Heart left ventricle (tissue), 13 donors: ENCODE results near the gene TAPT1.

Source experiments
- POLR2A ChIP-seq, 2 donors: fragments of 450-650 bp; IDR thresholded peaks; one replicate each; pipeline ENCODE4 v1.6.1; 2017; ENCODE audit warnings: antibody characterized with exemption in 2 of 2, mild to moderate bottlenecking in 2 of 2, moderate library complexity in 2 of 2
- TF ChIP-seq, protein P1 (sequence below), 12 donors: fragments of 200-600 bp; sonication (generic) in 4 of 12; IDR thresholded peaks; one replicate each; pipeline versions ENCODE4 v1.5.0 to v1.8.0; 2018 to 2022; ENCODE audit warnings: antibody characterized with exemption in 12 of 12, mild to moderate bottlenecking in 5 of 12
- donor health status: ischemic (EF 13 %, LVEDD 7.1; RV severe dilation, severe dysfunction).
- donor health status: DM: no; HTN: yes; CAD: no.
- donor health status: DM: no; HTN: no; CAD: no.
- donor health status: ischemic (EF 25% LVEDD 6.9; RV normal size, moderate dysfunction).
- donor health status: ischemic (EF 25% LVEDD 5.7; RV mildly dilated, moderate dysfunction).
- donor health status: ischemic (EF 35%, LVEDD 5.7; RV mildly dilated, moderate dysfunction).
- donor health status: nonischemic (EF 11% LVEDD 7.7; RV severe dilation, severe dysfunction).
- donor health status: DM: yes; HTN: yes; CAD: no.
- donor health status: PGD.
- donor health status: ischemic (EF 29% LVEDD 5.4; RV normal size, mild dysfunction).
- donor health status: nonischemic (EF 23%, LVEDD 6.1; RV moderate dilation, normal function).

GRCh38 chr4:16235209-16235608 lies 8.9 kb upstream of the TAPT1 start:
- no peak for TF ChIP-seq POLR2A (IDR thresholded peaks at IDR 0.05)
- TF ChIP-seq, protein P1, sequence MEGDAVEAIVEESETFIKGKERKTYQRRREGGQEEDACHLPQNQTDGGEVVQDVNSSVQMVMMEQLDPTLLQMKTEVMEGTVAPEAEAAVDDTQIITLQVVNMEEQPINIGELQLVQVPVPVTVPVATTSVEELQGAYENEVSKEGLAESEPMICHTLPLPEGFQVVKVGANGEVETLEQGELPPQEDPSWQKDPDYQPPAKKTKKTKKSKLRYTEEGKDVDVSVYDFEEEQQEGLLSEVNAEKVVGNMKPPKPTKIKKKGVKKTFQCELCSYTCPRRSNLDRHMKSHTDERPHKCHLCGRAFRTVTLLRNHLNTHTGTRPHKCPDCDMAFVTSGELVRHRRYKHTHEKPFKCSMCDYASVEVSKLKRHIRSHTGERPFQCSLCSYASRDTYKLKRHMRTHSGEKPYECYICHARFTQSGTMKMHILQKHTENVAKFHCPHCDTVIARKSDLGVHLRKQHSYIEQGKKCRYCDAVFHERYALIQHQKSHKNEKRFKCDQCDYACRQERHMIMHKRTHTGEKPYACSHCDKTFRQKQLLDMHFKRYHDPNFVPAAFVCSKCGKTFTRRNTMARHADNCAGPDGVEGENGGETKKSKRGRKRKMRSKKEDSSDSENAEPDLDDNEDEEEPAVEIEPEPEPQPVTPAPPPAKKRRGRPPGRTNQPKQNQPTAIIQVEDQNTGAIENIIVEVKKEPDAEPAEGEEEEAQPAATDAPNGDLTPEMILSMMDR (IDR thresholded peaks at IDR 0.05), result no peak
